Hematopoietic multipotent progenitor cell treated with erythropoietin and hydrocortisone succinate and interleukin-3 and kit ligand, for 17 days (in vitro differentiated cells): ENCODE measurements around the gene GCK.
"Not testable (repeated sequence)": the region's sequence is repeated elsewhere in the genome, so short reads cannot be mapped to it uniquely, and the experiment has no call there.

ENCODE experiments used
- DNase-seq: peaks from one replicate; pipeline ENCODE4 v3.0.0-alpha.2; 2015; ENCODE audit warnings: low spot score

Gene GCK

DNA sequence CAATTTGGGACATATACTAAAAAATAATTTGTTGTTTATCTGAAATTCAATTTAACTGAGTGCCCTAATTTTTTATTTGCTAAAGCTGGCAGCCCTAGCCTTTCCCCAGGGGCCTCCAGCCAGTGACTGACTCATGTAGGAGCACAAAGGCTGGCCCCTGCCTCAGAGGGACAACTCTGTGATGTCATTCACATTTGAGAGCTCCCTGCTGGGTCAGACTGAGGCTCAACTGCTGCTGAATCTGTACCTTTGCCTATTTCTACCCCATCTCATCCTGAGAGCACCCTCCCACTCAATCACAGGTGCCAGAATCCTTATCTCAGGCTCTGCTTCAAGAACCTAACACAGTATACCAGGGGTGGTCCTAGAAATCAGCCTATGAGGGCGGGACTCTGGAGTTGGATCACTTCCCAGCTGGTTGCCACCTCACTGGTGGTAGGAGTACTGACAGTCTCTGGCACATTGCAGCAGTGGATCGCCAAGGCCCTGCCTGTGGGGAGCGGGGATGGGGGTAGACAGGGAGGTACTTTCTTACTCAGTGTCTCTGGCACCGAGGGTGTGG, 11.6 kb downstream of the GCK start:
- no peak for DNase-seq

GRCh38 chr7:44176486-44176885, 12.8 kb downstream of the GCK start:
- no peak for DNase-seq

- no peak for DNase-seq
Measured at GRCh38 chr7:44175730-44176129, 13.5 kb downstream of the GCK start.

- not testable (repeated sequence) for DNase-seq
Measured at GRCh38 chr7:44174694-44174948, 14.6 kb downstream of the GCK start.

- no peak for DNase-seq
Measured at GRCh38 chr7:44173911-44174693, 15.1 kb downstream of the GCK start.

- DNase-seq: no peak
Measured at GRCh38 chr7:44172803-44173424, 16.3 kb downstream of the GCK start.

DNA sequence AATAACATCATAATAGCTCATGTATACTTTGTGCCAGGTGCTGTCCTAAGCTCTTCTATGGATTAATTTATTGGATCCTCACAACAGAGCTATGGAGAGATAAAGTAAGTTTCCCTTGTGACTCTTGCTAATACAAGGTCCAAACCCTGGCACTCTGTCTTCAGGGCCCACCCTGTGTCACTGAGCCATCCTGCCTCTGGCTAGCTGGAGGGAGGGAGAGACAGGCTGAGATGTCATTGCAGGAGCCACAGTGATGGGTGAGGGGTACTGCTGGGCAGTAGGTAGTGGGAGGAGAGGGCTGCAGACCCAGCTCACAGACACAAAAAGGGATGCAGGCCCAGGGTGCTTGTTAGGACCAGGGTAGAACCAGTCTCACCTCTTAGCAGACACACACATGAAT, 16.9 kb downstream of the GCK start:
- no peak for DNase-seq

DNA sequence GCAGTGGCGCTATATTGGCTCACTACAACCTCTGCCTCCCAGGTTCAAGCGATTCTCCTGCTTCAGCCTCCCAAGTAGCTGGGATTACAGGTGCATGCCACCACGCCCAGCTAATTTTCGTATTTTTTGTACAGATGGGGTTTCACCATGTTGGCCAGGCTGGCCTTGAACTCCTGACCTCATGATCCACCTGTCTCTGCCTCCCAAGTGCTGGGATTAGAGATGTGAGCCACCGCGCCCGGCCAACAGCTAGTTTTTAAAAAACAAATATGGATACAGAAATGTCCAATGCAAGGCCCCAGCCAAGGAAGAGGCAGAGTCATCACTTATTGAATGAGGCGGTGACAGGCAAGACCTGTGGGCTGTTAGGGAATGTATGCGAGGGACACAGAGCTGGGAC, 17.3 kb downstream of the GCK start:
- DNase-seq: not testable (repeated sequence)

DNA sequence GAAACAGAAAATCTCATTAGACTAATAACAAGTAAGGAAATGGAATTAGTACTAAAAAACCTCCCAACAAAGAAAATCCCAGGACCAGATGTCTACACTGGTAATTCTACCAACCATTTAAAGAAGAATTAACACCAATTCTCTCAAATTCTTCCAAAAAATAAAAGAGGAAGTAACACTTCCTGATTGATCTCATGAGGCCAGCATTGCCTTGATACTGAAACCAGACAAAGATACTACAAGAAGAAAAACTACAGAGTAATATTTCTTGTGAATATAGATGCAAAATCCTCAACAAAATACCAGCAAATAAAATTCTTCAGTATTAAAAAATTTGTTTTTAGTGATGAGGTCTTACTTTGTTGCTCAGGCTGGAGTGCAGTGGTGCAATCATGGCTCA, 21.3 kb downstream of the GCK start:
- DNase-seq: no peak

DNA sequence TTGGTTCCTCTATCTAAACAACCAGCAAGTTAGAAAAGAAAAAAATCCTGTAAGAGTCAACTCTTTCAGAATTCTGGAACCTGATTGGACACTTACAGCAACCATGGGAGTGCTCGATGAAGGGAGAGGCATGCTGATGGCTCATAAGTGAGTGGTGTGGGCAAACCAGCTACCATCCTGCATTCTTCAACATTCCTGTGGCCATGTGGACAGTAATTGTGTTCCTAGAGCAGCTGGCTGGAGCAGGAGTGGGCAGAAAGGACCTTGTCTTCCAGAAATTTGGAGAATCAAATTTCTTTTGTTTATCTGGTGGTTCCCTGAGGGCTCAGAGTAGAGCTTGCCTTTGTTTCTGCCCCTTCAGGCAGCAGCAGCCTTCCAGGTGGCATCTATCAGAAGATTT, 25.6 kb downstream of the GCK start:
- DNase-seq: no peak

GRCh38 chr7:44162785-44163395, 26.3 kb downstream of the GCK start:
- no peak for DNase-seq

DNA sequence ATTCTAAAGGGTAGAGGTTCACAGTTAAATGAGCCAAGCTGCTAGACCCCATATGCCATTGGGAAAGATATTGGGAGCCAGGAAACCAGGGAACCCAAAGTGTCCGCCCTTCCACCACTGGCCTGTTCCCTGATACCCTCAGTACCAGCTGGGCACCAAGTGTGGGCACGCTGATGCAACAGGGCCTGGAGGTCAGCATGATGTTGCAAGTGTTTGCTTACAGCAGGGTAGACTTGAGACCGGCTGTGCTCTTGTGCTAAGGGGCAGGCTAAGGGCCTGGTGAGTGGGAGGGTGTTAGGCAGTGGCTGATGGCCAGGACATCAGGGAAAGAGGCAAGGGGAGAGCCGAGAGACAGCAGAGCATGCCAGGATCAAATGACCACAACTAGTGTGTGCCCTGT, 27.1 kb downstream of the GCK start:
- no peak for DNase-seq

DNA sequence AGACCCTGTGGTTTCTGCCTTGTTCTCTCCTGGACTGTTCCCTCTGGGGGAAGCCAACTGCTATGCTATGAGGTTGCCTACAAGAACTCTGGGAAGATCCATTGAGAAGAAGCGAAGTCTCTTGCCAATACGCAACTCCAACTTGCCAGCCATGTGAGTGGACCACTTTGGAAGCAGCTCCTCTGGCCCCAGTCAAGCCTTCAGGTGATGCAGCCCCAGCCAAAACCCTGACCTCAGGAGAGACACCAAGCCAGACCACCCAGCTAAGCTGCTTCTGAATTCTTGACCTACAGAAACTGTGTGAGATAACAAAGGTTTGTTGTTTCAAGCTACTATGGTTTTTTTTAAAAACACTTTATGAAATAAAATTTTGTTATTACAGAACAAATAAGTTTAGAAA, 27.9 kb downstream of the GCK start:
- no peak for DNase-seq

DNA sequence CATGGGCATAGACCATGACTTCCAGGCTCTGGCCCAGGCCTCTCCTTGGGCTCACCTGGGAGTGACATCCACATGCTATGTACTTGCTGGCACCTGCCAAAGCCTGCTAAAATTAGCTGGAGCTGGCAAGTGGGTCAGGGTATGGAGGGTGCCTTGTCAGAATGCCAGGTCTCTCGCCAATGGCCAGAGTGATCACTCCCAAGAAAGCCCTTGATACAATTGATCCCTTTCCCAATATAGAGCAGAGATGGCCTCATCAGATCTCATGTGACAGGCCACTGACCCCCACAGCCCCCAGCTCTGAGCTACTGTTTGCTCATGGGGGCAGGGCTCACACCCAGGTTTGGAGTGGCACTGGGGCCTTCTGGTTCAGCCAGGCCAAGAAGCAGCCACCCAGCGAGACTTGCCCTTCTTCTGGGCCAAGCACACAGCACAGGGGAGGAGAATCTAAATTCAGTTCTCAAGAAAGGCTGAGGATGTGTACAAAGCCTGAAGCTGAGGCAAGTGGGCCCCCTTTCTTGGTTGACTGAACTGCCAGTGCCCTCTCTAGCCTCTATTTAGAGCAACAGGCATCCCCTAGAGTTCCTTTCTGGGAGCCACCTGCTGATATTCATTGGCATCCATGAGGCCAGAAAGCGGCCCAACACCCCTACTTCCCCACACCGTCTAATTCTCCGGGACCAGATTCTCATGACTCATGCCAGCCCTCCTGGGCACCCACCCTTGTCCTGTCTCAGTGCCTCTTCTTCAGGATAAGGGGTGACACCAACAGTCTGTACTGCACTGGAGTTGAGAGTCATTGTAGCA, 29.2 kb downstream of the GCK start:
- DNase-seq: no peak

GRCh38 chr7:44158873-44159631, 30.2 kb downstream of the GCK start:
- no peak for DNase-seq

DNA sequence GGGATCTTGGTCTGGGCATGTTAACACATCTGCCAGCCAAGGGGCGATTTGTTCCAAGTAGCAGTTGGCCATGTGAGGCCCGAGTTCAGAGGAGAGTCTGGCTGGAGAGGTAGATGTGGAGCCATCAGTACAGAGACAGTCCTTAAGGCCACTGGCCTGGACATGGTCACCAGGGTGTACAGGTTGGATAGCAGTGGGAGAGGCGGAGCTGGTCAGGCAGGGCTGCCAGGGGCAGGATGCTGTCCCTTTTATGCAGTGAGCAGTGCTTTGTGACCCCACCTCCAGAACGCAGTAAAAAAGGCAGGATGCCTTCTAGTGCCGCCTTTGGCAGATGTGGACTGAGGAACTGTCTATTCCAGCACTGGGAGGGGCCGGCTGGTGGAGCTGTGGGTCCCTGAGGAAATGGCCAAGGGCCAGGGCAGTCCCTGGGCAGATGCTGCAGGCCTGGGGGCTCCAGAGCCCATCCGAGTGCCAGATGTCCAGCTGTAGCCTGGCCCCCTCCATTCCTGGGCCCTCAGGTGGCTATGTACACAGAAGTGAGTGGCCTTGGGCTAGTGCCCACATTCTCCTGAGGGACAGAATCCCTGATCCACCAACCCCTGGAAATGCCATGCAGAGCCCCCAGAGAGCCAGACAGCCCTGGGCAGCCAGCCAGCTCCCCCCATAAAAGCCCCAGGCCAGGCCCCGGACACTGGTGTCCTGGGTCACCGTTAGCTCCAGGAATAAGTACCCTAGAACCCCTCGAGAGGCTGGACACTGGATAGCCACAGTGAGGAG, 31.0 kb downstream of the GCK start:
- no peak for DNase-seq

DNA sequence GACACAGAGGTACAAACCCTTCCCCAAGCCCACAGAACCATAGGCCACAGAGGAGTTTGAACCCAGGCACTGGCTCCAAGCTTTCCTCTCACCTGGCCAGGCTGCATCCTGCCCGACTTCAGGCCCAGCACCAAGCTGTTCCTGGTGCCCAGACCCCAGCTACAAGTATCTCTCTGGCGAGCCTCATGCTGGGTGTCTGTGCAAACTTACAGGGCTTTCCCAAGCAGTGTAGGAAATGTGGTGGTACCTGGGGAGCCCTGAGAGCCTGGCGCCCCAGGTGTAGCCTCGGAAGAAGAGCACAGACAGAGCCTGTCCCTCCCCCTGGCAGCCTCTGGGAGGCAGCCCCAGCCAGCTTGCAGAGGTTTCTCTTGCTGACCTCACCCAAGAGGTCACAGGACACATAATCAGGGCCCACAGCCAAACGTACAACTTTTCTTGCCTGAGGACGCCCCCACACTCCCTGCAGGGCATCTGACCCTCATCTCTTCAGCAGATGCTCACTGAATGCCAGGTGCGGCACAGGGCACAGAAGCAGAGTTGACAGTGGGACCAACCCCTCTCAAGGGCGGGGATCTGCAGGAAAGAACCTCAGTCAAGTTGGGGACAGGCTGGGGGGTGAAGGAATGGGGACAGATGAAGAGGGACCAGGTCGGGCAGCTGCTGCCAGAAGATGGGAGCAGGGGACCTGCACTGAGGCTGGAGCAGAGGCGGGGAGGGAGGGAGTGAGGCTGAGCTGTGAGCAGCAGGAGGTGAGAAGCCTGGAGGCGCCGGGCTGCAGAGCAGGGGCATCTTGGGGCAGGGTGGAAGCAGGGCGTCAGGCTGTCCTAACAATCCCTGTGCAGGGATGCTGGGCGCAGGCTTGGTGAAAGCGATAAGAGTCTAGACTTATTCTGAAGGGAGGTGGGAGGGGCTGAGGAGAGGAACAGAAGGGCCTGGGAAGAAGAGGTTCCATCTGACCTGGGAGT, 31.8 kb downstream of the GCK start:
- no peak for DNase-seq

GRCh38 chr7:44156453-44157010, 32.7 kb downstream of the GCK start:
- DNase-seq: no peak
